GM21576 (cell line): ENCODE results near the gene MAPKBP1.

Experiments used
- ATAC-seq: cut with Tn5 transposase; IDR thresholded peaks from one replicate; pipeline ENCODE4 v1.9.1; 2021; ENCODE audit warnings: mild to moderate bottlenecking, moderate library complexity; ENCODE audit not compliant: unreplicated experiment

Gene MAPKBP1

GRCh38 chr15:41804916-41805666 is 30.8 kb downstream of the MAPKBP1 start:
- ATAC-seq: no peak

DNA sequence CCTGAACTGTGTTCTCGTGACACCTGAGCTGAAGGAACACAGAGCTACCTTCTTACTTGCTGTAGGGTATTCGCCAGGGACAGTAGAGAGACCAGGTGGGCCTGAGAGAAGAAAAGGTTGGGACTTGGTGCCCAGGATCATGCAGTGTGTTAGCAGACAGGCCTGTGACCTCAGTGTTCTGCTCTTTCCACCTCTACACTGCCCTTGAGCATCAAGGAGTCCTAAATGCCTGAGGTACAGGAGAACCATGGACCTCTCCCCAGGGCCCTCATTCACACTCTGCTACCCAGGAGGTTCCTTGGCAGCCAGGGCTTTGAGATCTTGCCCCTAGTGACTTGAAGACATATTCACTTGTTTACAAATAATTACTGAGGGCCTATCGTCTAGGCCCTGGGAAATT is 31.4 kb downstream of the MAPKBP1 start:
- no peak for ATAC-seq

- no peak for ATAC-seq
Observed at GRCh38 chr15:41806291-41807181, 32.3 kb downstream of the MAPKBP1 start.

DNA sequence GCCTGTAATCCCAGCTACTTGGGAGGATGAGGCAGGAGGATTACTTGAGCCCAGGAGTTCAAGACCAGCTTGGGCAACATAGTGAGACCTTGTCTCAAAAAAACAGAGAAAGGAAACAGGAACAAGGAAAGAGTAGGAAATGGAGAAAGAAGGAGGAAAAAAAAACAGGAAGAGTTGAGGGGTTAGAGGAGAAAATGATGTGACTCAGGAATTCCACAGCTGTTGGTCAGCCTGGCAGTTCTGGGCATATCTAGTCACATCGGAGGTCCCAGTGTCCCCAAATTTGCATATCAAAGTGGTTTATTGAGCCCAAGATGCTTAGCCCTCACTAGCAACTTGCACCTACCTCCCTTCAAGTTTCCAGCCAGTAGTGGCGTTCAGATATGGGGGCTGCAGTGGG is 34.8 kb downstream of the MAPKBP1 start:
- ATAC-seq: no peak

- ATAC-seq: no peak
Observed at GRCh38 chr15:41809526-41810220, 35.4 kb downstream of the MAPKBP1 start.

- no peak for ATAC-seq
Observed at GRCh38 chr15:41810651-41811431, 36.6 kb downstream of the MAPKBP1 start.

DNA sequence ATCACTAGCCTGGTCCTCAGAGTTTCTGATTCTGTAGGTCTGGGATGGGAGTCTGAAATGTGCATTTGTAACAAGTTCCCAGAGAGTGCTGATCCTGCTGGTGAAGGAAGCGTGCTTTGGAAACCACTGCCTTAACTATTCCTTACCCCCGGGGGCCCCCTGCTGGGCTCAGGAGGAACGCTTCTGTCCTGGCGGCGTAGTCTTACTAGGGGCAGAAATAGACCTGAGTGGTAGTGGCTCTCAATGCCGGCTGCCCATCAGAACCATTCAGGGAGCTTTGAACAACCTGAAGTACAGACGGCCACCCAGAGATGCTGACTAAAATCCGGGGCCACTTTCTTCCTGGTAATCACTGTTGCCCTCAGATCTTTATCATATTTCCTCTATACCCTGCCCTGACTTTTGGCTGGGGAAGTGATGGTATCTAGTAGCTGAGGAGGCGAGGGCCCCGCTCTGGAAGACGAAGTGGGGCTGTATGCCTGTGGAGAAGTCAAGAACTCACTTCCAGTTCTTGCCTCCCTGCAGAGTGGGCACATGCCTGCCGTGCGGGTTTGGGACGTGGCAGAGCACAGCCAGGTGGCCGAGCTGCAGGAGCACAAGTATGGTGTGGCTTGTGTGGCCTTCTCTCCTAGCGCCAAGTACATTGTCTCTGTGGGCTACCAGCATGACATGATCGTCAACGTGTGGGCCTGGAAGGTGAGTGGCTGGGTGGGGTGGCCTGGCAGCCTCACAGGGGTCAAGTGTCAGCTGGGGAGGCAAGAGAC is 37.3 kb downstream of the MAPKBP1 start:
- peak; percentile 49 for ATAC-seq

DNA sequence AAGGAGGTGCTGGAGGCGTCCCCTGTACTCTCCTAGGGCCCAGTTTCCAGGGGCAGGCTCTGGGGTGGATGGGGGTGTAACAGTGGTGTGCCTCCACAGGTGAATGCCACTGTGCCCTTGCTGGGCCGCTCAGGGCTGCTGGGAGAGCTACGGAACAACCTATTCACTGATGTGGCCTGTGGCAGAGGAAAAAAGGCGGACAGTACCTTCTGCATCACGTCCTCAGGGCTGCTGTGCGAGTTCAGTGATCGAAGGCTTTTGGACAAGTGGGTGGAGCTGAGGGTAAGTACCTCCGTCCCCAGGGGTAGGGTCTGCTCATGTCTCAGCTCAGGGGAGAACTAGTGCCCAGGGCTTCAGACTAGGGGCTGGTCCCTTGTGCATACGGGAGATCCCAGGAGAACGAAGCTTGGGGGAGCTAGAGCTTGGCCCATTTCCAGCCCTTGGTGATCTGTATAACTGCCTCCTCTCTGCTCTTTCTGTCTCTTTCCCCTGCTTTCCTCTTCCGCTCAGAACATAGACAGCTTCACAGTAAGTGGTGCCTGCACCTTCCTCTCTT is 38.6 kb downstream of the MAPKBP1 start:
- no peak for ATAC-seq

GRCh38 chr15:41813426-41813825 is 39.1 kb downstream of the MAPKBP1 start:
- no peak for ATAC-seq

DNA sequence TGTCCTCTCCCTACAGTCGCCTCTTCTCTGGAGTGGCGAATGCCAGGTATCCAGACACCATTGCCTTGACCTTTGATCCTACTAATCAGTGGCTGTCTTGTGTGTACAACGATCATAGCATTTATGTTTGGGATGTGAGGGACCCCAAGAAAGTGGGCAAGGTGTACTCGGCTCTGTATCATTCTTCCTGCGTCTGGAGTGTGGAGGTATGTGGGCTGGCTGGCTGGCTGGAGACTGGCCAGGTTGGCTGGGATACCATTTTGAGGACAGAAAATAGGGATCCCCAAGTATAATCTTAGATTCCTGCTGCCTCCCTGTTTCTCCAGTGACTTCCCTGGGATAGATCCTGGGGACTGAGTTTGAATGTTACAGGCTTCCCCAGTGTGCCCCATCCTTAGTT is 40.2 kb downstream of the MAPKBP1 start:
- ATAC-seq: no peak

- ATAC-seq: no peak
Observed at GRCh38 chr15:41816788-41817187, 42.5 kb downstream of the MAPKBP1 start.

GRCh38 chr15:41817327-41817726 is 43.0 kb downstream of the MAPKBP1 start:
- ATAC-seq: no peak

- ATAC-seq: no peak
Observed at GRCh38 chr15:41817781-41818180, 43.5 kb downstream of the MAPKBP1 start.

DNA sequence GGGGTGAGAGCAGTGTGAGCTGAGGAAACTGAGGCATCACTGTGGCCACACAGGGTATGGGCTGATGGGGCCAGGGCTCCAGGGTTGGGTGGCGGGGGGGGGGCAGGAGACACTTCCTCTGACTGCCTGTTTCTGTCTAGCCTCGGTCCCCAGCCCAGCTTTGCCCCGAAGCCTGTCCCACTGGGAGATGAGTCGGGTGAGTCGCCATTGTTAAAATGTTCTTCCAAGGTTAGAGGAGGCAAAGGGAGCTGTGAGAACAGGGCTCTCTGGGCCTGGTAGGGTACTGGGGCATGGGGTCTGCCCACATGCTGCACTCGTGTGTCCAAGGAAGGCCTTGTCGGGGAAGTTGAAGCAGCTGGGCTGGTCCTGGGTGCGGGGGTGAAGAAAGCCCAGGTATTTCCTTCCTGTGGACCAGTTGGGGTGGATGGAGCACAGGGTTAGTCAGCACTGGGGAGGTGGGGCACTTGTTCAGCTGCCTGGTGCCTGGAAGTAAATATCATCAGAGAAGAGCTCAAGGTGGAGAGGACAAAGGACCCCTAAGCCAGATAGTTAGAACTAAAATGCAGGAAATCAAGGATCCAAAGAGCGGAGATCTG is 45.3 kb downstream of the MAPKBP1 start:
- ATAC-seq: no peak

DNA sequence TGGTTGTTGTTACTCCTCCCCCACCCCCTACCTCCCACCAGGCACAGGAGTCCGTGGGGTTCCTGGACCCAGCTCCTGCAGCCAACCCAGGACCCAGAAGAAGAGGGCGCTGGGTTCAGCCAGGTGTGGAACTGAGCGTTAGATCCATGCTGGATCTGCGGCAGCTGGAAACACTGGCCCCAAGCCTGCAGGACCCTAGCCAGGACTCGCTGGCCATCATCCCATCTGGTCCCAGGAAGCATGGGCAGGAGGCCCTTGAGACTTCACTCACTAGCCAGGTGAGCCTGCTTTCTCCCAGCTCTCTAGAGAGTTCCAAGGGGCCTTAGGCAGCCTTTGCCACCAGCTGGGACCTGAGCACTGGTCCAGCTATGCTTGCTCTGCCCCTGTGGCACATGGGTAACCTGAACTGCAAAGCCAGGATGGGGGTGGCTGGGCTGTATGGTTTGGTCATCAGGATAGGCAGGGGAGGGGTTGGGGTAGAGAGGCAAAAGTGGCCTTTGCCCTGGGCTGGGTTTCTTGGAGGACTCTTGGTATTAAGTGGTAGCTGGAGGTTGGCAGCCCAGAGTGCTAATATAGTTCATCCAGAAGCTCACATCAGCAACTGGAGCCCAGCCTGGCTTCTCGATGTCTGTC is 46.6 kb downstream of the MAPKBP1 start:
- ATAC-seq: no peak

- no peak for ATAC-seq
Observed at GRCh38 chr15:41821831-41822230, 47.5 kb downstream of the MAPKBP1 start.

GRCh38 chr15:41822471-41822870 is 48.2 kb downstream of the MAPKBP1 start:
- ATAC-seq: no peak

- no peak for ATAC-seq
Observed at GRCh38 chr15:41822957-41823356, 48.7 kb downstream of the MAPKBP1 start.

GRCh38 chr15:41823502-41823901 is 49.2 kb downstream of the MAPKBP1 start:
- no peak for ATAC-seq
